NB4 (cell line): Measurements from ENCODE around the gene BNIPL.

Experiments
- CTCF ChIP-seq: IDR thresholded peaks from one replicate; pipeline ENCODE4 v1.5.1; 2012; ENCODE audit warnings: low read depth, low read length
- POLR2A ChIP-seq: IDR thresholded peaks from 2 replicates; pipeline ENCODE4 v1.6.1; 2011; ENCODE audit warnings: mild to moderate bottlenecking; ENCODE audit not compliant: insufficient read length; ENCODE audit errors: extremely low read depth

- no peak for TF ChIP-seq POLR2A
- TF ChIP-seq CTCF = no peak
Observed at GRCh38 chr1:151012684-151013471, 23.5 kb upstream of the BNIPL start.
